HG02938 (cell line): ENCODE data around the gene TBL1Y.
"Not testable (repeated sequence)": the region's sequence is repeated elsewhere in the genome, so short reads cannot be mapped to it uniquely, and the experiment has no call there.

Experiments
- ATAC-seq: cut with Tn5 transposase; IDR thresholded peaks from one replicate; pipeline ENCODE4 v1.9.1; 2021; ENCODE audit warnings: mild to moderate bottlenecking, moderate library complexity; ENCODE audit not compliant: unreplicated experiment

TBL1Y gene

DNA sequence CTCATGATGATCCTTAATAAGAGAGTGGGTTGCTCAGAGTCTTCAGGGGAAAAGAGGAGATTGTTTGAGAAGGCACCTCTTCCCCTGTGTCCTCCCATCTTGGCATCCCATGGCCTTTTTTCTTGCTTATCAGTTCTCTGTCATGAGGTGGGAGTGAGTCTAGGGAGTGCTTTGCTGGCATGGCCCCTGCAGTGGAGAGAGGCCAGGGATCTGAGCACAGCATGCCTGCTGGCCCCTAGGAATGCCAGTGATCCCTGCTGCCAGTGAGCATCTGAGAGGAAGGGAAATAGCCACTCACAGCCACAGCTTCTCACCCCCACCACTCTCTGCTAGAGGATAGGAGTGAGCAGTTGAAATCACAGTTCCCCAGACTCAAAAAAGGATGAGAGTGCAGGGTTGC lies 168.2 kb downstream of the TBL1Y start:
- no peak for ATAC-seq

DNA sequence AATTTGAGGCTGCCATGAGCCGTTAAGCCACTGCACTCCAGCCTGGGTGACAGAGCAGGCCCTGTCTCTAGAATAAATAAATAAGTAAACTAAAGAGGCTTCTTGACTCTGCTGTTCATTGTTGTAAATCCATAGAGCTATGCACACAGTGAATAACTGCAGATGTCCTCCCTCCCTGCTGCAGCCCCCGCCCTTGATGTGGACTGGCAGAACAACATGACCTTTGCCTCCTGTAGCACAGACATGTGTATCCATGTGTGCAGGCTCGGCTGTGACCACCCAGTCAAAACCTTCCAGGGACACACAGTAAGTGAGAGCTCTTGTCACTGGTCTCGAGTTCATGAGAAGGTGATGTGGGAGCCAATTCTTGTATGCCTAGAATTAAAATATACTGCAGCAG lies 170.1 kb downstream of the TBL1Y start:
- ATAC-seq: not testable (repeated sequence)

DNA sequence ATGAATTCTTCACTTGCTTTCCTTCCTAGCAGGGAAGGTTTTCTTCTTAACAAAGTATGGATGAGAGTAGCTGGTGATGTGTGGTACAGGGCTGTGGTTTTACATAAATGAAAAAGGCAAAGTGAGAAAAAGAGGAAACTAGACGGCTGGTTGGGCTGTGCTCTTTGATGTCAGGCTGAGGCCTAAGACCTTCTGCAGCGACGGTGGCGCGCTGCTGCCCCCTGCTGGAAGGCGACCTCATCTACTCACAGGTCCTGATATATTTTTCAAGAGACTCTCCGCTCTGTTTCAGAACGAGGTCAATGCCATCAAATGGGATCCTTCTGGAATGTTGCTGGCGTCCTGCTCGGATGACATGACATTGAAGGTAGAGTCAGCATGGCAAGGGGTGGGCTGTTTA lies 175.1 kb downstream of the TBL1Y start:
- peak; percentile 91 for ATAC-seq

DNA sequence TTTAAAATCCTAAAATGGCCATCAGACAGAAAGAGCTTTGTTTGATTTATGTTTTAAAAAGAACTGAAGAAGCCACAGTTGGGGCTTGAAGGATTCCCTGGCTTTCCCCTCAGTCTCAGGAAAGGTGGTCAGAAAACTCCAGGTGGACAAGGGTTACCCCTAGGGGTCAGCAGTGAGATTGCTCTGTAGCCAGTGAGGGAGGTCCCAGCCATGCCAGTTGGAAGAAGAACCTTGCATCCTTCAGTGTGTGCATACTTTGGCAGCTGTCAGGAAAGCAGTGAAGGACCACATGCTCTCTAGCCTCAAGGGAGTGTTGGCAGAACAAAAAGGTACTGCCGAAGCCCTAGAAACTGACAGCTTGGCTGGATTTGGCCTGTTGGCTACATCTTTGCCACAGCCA lies 182.3 kb downstream of the TBL1Y start:
- no peak for ATAC-seq

DNA sequence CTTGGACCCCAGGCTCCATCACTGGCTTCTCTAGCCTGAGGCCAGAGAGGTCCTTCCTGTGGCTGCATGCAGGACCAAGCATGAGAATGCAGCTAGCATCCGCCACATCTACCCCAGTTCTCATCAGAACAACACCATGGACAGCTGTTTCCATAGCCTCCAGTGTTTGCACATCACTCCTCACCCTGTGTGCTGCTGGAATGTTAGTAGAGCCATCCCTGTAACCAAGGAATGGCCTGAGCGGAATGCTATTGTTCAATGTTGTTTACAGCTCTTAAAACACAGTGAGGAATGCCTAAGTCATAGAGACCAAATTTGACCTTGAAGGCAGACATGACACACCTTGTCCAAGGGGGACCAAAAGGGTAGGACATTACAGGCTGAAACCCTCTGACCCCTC lies 183.9 kb downstream of the TBL1Y start:
- no peak for ATAC-seq

DNA sequence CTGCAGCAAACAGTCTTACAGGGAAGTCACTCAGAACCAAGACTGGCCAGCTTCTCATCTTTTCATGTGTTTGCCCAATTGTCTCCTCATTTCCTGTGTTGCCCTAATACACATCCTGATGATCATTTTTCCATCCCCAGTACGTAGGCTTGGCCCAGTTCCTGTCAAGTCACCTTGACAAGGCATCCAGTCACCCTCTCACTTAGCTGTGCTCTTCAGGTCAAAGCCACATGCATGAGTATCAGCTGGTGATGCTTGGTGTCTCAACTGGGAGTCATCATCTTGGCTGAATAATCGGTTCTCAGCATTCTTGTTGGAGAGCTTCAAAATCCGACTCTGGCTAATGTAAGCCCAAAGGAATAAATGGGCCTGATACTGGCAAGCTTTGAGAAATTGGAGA lies 186.5 kb downstream of the TBL1Y start:
- ATAC-seq: no peak

DNA sequence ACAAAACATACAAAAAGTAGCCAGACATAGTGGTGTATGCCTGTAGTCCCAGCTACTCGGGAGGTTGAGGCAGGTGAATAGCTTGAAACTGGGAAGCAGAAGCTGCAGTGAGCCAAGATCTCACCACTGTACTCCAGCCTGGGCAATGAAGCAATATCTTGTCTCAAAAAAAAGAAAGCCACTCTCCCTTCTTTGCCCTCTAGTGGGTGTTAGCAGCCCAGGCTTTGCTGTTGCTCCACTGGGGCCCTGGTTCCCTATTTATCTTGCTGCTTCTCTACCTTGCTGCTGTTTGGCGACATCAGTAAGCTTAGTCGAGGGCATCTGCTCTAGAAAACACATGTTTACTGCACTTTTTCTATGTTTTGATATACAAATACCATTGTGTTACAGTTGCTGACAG lies 189.2 kb downstream of the TBL1Y start:
- no peak for ATAC-seq

DNA sequence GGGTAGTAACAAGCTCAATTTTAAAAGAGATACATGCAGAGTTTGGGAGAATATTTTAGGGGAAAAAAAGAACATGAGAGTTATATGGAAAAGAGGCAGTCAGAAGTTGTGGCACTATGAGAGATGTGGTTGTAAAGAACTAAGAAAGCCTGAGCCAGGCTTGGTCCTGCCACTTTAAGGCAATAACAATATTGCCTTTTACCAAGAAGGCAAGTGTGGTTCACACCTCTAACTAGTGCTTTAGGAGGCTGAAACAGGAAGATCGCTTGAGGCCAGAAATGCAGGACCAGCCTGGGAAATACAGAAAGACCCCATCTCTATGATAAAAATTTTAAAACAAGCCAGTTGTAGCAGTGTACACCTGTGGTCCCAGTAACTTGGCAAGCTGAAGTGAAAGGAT lies 192.2 kb downstream of the TBL1Y start:
- no peak for ATAC-seq

DNA sequence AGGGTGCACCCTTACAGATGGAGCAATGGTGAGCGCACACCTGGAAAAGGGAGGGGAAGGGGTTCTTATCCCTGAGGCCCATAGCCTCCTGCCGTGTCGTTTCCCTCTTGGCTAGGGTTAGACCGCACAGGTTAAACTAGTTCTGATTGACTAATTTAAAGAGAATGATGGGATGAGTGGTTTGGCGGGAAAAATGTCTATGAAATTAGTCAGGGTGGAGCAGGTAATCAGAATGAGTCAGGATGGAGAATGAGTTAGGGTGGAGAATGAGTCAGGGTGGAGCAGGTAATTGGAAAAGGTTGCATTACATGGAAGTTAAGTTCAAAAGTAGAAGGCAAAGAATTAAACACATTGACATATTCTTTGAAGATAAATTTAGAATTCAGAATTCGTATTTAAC lies 196.7 kb downstream of the TBL1Y start:
- no peak for ATAC-seq

DNA sequence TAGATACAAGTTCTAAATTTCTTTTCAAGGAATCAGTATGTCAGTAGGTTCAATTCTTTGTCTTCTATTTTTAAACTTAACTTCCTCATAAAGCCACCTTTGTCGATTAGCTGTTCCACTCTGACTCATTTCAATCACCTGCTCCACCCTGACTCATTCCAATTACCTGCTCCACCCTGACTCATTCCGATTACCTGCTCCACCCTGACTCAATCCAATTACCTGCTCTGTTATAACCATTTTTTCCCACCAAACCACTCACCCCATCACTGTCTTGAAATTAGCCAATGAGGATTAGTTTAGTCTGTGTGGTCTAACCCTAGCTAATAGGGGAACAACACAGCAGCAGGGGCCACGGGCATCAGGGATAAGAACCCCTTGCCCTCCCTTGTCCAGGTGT lies 199.6 kb downstream of the TBL1Y start:
- no peak for ATAC-seq

DNA sequence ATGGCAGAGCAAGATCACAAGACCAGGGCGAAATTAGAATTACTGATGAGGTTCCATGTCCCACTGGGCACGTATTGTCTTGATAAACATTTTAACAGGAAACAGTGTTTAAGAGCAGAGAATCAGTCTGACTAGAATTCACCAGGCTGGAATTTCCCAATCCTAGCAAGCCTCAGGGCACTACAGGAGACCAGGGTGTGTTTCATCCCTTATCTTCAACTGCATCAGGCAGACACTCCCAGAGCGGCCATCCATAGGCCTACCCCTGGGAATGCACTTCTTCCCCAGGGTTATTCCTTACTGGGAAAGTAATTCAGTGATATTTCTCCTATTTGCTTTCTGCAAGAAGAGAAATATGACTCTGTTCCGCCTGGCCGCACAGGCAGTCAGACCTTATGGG lies 205.4 kb downstream of the TBL1Y start:
- ATAC-seq: no peak

DNA sequence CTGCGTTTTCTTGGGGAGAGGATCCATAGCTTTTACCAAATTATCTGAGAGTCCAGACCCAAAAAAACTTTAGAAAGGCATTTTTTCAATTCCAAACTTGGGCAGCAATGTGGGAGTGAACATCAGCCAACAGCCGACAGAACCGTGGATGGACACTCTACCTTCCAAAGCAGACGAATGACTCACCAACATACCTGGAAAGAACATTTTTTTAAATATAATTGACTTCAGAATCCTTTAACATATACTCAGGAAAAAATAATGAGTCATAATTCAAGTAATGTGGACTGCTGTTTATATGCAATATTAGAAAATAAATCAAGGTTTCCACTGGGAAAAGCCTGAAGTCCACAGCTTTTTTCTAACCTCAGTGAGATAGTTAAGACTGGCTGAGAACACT lies 211.7 kb downstream of the TBL1Y start:
- no peak for ATAC-seq

DNA sequence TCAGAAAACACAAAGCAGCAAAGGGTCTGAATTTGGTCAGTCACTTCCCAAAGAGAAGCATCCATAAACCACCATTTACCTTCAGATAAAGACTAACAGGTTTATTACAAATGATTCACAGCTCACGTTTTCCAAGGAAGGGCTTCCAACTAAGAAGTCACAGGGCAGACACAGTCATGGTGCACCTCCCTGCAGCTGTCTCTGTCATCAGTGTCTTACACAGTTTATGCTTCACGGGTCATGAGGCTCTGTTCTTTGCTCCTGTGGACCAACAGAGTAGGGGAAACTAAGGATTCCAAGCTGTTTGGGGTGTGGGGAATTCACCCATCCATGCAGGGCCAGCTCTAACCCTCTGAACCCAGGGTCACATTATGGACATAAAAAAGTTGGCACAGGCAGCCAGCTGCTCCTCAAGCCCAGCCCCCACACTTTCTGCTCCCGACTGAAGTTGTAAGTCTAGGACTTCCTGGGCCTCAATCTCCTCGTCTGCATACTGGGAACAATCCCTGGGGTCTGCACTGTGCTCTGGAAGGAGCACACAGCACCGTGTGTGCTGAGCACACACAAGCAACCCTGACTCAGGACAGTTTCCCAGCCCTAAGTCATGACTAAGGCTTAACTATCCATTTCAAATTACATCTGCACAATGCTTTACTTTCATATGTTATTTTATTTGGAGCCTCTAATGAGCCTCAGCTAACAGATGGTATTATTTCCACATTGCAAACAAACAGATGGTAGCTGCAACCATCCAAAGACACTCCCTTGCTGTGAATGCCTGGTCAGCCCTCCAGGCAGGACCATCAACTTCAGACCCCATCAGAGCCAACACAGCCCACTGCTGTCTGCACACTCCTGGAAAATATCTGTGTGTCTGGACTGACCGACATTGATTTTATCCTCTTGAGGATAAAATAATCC lies 214.9 kb downstream of the TBL1Y start:
- no peak for ATAC-seq

DNA sequence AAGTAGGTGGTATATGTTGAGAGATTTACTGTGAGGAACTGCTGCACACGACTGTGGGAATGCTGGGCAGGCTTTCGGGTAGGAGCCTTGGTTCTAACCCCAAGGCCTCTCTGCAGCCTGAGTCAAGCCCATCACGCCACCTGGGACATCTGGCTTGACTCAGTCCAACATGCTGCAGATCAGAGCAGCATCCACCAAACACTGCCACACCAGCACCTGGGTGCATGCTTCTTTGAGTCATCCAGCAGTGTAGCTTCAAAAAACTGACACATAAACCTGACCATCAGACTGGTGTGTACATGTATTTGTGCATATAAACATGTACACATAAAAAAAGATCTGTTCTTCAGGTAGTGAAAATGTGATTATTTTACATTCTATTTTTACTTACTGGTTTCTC lies 217.7 kb downstream of the TBL1Y start:
- no peak for ATAC-seq
